Thyroid gland (tissue), 4 donors: Measurements from ENCODE around the gene FUCA2.

Source experiments
- POLR2A ChIP-seq, 2 donors: fragments of 450-650 bp; IDR thresholded peaks; one replicate each; pipeline ENCODE4 v1.6.1; 2017; ENCODE audit warnings: antibody characterized with exemption in 2 of 2, mild to moderate bottlenecking in 2 of 2, moderate library complexity in 1 of 2
- TF ChIP-seq, protein P1 (sequence below), 6 experiments: fragments of 200-600 bp in 3 of 6; fragments of 450-650 bp in 3 of 6; sonication (generic) in 3 of 6; IDR thresholded peaks; one replicate each; pipeline ENCODE4 v1.5.1; 2016 to 2019; ENCODE audit warnings: antibody characterized with exemption in 6 of 6, mild to moderate bottlenecking in 2 of 6, inconsistent platforms in 1 of 6, moderate library complexity in 1 of 6

DNA sequence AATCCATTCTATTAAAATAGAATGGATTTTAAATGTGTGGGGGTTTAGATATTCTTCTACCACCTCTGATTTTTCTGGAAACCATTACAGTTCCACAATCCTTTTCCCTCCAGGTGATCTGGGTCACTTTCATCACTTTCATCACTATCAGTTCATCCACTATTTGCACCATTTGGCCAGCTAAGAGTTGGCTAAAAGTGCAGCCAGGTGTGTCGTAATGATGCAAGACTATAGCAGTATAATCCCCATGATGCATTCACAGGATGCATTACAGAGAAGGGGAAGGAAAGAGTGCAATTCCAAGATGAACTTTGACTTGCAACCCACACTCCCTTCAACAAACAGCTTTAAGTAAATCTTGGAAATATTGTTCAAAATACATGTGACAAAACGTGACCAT lies 4.9 kb downstream of the FUCA2 start:
- TF ChIP-seq, protein P1, sequence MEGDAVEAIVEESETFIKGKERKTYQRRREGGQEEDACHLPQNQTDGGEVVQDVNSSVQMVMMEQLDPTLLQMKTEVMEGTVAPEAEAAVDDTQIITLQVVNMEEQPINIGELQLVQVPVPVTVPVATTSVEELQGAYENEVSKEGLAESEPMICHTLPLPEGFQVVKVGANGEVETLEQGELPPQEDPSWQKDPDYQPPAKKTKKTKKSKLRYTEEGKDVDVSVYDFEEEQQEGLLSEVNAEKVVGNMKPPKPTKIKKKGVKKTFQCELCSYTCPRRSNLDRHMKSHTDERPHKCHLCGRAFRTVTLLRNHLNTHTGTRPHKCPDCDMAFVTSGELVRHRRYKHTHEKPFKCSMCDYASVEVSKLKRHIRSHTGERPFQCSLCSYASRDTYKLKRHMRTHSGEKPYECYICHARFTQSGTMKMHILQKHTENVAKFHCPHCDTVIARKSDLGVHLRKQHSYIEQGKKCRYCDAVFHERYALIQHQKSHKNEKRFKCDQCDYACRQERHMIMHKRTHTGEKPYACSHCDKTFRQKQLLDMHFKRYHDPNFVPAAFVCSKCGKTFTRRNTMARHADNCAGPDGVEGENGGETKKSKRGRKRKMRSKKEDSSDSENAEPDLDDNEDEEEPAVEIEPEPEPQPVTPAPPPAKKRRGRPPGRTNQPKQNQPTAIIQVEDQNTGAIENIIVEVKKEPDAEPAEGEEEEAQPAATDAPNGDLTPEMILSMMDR (IDR thresholded peaks at IDR 0.05), result no peak
- no peak for TF ChIP-seq POLR2A (IDR thresholded peaks at IDR 0.05)
